GM12878 (cell line): ENCODE results near the gene ADCY9. TPM values are rescaled to one million over a fixed set of nuclear protein-coding genes. Genes with fewer than 3 reads are reported as not detected.

Experiments used
- ATAC-seq: fragments of 200-7000 bp; cut with Tn5 transposase; 3 replicates; pipeline ENCODE4 v1.9.1; 2020; ENCODE audit warnings: mild to moderate bottlenecking, moderate library complexity
- BruUV-seq: library from RNA; stranded (reverse); fragments of 400-500 nt; replicated peaks from 2 replicates; lab custom pipeline; 2021; lab: Mats Ljungman, UMichigan
- CTCF ChIA-PET: fragments of 300-600 bp; sonication (Branson Sonifier 250); formaldehyde crosslinking; extraction: SDS; loops from one replicate; lab custom pipeline; 2021; ENCODE audit warnings: inconsistent platforms; lab: Yijun Ruan, JAX
- POLR2A ChIA-PET: fragments of 350-600 bp; formaldehyde crosslinking; extraction: SDS; loops from one replicate; lab custom pipeline; 2021; ENCODE audit warnings: inconsistent platforms; lab: Charles Lee
- RAD21 ChIA-PET: fragments of 300-600 bp; sonication (Branson Sonifier 250); formaldehyde crosslinking; loops from one replicate; lab custom pipeline; 2023; ENCODE audit warnings: antibody characterized with exemption; ENCODE audit not compliant: unreplicated experiment; lab: Charles Lee
- SMC1A ChIA-PET: fragments of 300-600 bp; sonication (Branson Sonifier 250); formaldehyde crosslinking; loops from one replicate; lab custom pipeline; 2023; ENCODE audit not compliant: unreplicated experiment, uncharacterized antibody; lab: Charles Lee
- DNase-seq: peaks from one replicate; pipeline ENCODE4 v3.0.0-alpha.2; 2011; ENCODE audit warnings: low read depth, low spot score
- FAIRE-seq: peaks from 3 replicates; lab custom pipeline; 2011; peaks lifted over from hg19 to GRCh38; lab: Jason Lieb, UNC
- H2AFZ ChIP-seq: 2 replicates; pipeline ENCODE4 v1.6.0; 2011; ENCODE audit warnings: low read depth, low read length, control low read depth; ENCODE audit not compliant: control insufficient read depth
- H3K27ac ChIP-seq: 2 replicates; pipeline ENCODE4 v1.5.1; 2011; ENCODE audit warnings: control low read depth; ENCODE audit not compliant: control insufficient read depth, insufficient read depth
- H3K27me3 ChIP-seq, 2 experiments: replicated peaks in 1 of 2; 2 replicates each; pipeline versions ENCODE4 v1.6.0 to v1.6.1; 2011; ENCODE audit warnings: low read length in 1 of 2; ENCODE audit not compliant: control insufficient read depth in 2 of 2, insufficient read depth in 2 of 2
- H3K36me3 ChIP-seq, 2 experiments: 2 replicates each; pipeline ENCODE4 v1.5.1; 2011; ENCODE audit warnings: low read length in 1 of 2; ENCODE audit not compliant: control insufficient read depth in 2 of 2, insufficient read depth in 2 of 2
- H3K4me1 ChIP-seq: 2 replicates; pipeline ENCODE4 v1.6.1; 2011; ENCODE audit warnings: mild to moderate bottlenecking, low read length, moderate library complexity, mixed read lengths; ENCODE audit not compliant: control insufficient read depth, insufficient read depth
- H3K4me2 ChIP-seq: 2 replicates; pipeline ENCODE4 v1.6.0; 2011; ENCODE audit warnings: control low read depth; ENCODE audit not compliant: control insufficient read depth, insufficient read depth
- H3K4me3 ChIP-seq: fragments of 200-600 bp; sonication (generic); 2 replicates; pipeline ENCODE4 v1.5.1; 2016
- H3K79me2 ChIP-seq: 2 replicates; pipeline ENCODE4 v1.6.0; 2011; ENCODE audit warnings: low read length; ENCODE audit not compliant: control insufficient read depth, insufficient read depth
- H3K9ac ChIP-seq: 2 replicates; pipeline ENCODE4 v1.8.0; 2011; ENCODE audit warnings: low read length, control low read depth, mixed read lengths; ENCODE audit not compliant: control insufficient read depth, insufficient read depth
- H3K9me3 ChIP-seq: replicated peaks from 3 replicates; pipeline ENCODE4 v1.5.1; 2011; ENCODE audit warnings: mild to moderate bottlenecking, low read length; ENCODE audit not compliant: control insufficient read depth, insufficient read depth
- H4K20me1 ChIP-seq: 2 replicates; pipeline ENCODE4 v1.6.0; 2011; ENCODE audit not compliant: control insufficient read depth, insufficient read depth
- DPF2 ChIP-seq: fragments of 450-650 bp; IDR thresholded peaks from 2 replicates; pipeline ENCODE4 v1.6.1; 2017; ENCODE audit warnings: mild to moderate bottlenecking
- KDM1A ChIP-seq: fragments of 200-600 bp; sonication (generic); IDR thresholded peaks from 2 replicates; pipeline ENCODE4 v1.6.1; 2016; ENCODE audit warnings: borderline replicate concordance
- MYC ChIP-seq: IDR thresholded peaks from 2 replicates; pipeline ENCODE4 v1.6.1; 2011; ENCODE audit warnings: mild to moderate bottlenecking, low read length, moderate library complexity, inconsistent platforms; ENCODE audit not compliant: insufficient read depth, insufficient replicate concordance, insufficient read length, severe bottlenecking
- NBN ChIP-seq: fragments of 450-650 bp; IDR thresholded peaks from 2 replicates; pipeline ENCODE4 v1.6.1; 2016
- NKRF ChIP-seq: fragments of 450-650 bp; conservative IDR thresholded peaks from 2 replicates; pipeline ENCODE4 v1.6.1; 2017; ENCODE audit warnings: mild to moderate bottlenecking, moderate library complexity
- SMAD5 ChIP-seq: IDR thresholded peaks from 2 replicates; pipeline ENCODE4 v1.6.1; 2016; ENCODE audit warnings: antibody characterized with exemption, low read depth
- SREBF1 ChIP-seq: IDR thresholded peaks from 2 replicates; pipeline ENCODE4 v1.6.1; 2012; ENCODE audit warnings: mild to moderate bottlenecking, low read length
- SRF ChIP-seq, 2 experiments: IDR thresholded peaks; 2 replicates each; pipeline ENCODE4 v1.6.1; 2011; ENCODE audit warnings: low read depth in 2 of 2, low read length in 2 of 2, mild to moderate bottlenecking in 1 of 2, moderate library complexity in 1 of 2
- WGBS: methylation state at CpG from one replicate; pipeline ENCODE4 v1.1.6; 2016; ENCODE audit warnings: low lambda C conversion rate; ENCODE audit not compliant: insufficient replicate concordance, insufficient coverage; ENCODE audit errors: missing lambda C conversion rate; 5-methylcytosine and 5-hydroxymethylcytosine counted together
- in situ Hi-C: fragments of 300-500 bp; cut with MboI; formaldehyde crosslinking; loops from 9 replicates; pipeline ENCODE4 v1.14.3; 2018; ENCODE audit warnings: mixed read lengths
- intact Hi-C: fragments of 100-400 bp; cut with micrococcal nuclease; formaldehyde crosslinking; loops from one replicate; pipeline ENCODE4 v1.14.2; 2022; ENCODE audit not compliant: unreplicated experiment
- polyA plus RNA-seq, 11 experiments: library from polyadenylated mRNA; depleted of rRNA in 4 of 11; unstranded in 6 of 11; stranded (reverse) in 5 of 11; fragments of >200 nt; fragmentation: Nextera tagmentation in 4 of 11; fragmentation: Illumina TruSeq in 1 of 11; extraction: Ambion mirVana in 4 of 11; extraction: Trizol in 1 of 11; gene quantifications; 1 replicate in 1 of 11; 2 replicates in 10 of 11; pipeline versions ENCODE4 v1.2.1 to v1.2.3, GENCODE V29; 2011 to 2016; ENCODE audit warnings: inconsistent platforms in 2 of 11, missing spikeins in 2 of 11, low read depth in 1 of 11
- total RNA-seq, 4 experiments: library from RNA; depleted of rRNA in 3 of 4; stranded (reverse); fragments of >200 nt in 3 of 4; fragmentation: Illumina TruSeq in 1 of 4; extraction: Trizol in 1 of 4; gene quantifications; 2 replicates each; pipeline versions ENCODE4 v1.2.1 to v1.2.3, GENCODE V29; 2013 to 2021

The ADCY9 gene
- total and polyA plus RNA-seq, 10 of the 15 experiments (the other 5 are each of a cell fraction or from before 2014, with no cell fraction given), result 0.09 to 0.41 (median 0.15) TPM; not detected in 3

GRCh38 chr16:4094127-4094773 is 22.0 kb downstream of the ADCY9 start:
- TF ChIP-seq SMAD5 (no peak), DPF2 (no peak), SRF (IDR thresholded peaks at IDR 0.05; ENCODE audit: low read depth in 2 of 2, low read length in 2 of 2) (no peak), SREBF1 (no peak), MYC (no peak), KDM1A (no peak), NBN (no peak), NKRF (no peak)
- CTCF ChIA-PET, result no interaction called here

More at GRCh38 chr16:4094127-4094773, 22.0 kb downstream of the ADCY9 start:
- H3K27me3 ChIP-seq, result no peaks in the 10 kb centered on the region
- in situ Hi-C loops (no loop called here), intact Hi-C loops (no loop called here)
- H3K4me3 ChIP-seq, result no peak overlapping the region
- no peak overlapping the region for H2AFZ ChIP-seq
- H3K9ac ChIP-seq, result no peak overlapping the region
- no peaks in the 10 kb centered on the region for H3K4me1 ChIP-seq
- 56% methylated on average over 14 of the region's 14 CpGs for WGBS
- H3K4me2 ChIP-seq, result no peak overlapping the region
- ChIA-PET SMC1A (interaction anchor here (0.7 to 1.6 kb wide), 2 partner anchors 17 to 61 kb away, joined by 3 to 4 read pairs; no protein-coding TSS in a partner anchor), RAD21 (no interaction called here), POLR2A (no interaction called here)
- no peaks in the 10 kb centered on the region for H3K36me3 ChIP-seq
- no peaks in the 10 kb centered on the region for H3K79me2 ChIP-seq
- no TSS peak for BruUV-seq
- DNase-seq (no peak), FAIRE-seq (no peak), ATAC-seq (no peak)
- H4K20me1 ChIP-seq, result no peaks in the 10 kb centered on the region
- H3K27ac ChIP-seq, result no peak overlapping the region
- no peaks in the 10 kb centered on the region for H3K9me3 ChIP-seq
